ENCODE results near the gene GHR. TPM values are rescaled to one million over a fixed set of nuclear protein-coding genes. Genes with fewer than 3 reads are reported as not detected.

GHR gene
- total and polyA plus RNA-seq, 2 donors (not counting 3 experiments of a cell fraction or from before 2014, with no cell fraction given), result 0.27 to 0.28 TPM

GRCh38 chr5:42597318-42597937 lies 174.2 kb downstream of the GHR start:
- DNase-seq (ENCODE audit: low read depth, low spot score) (no peak), FAIRE-seq (no peak)
- no peak for TF ChIP-seq MYC (IDR thresholded peaks at IDR 0.05; ENCODE audit: low read depth, low read length)
- no peak for TF ChIP-seq GATA2 (IDR thresholded peaks at IDR 0.05; ENCODE audit: insufficient read depth, insufficient read length, low read depth, low read length)
- Histone ChIP-seq H4K20me1 (replicated peaks; ENCODE audit: control insufficient read depth, extremely low read depth, insufficient read depth, low read length) (no peaks in the 10 kb centered on the region), H3K36me3 (ENCODE audit: control insufficient read depth in 2 of 2, extremely low read depth in 1 of 2, insufficient read depth in 2 of 2, low read length in 2 of 2) (no peaks in the 10 kb centered on the region), H3K4me1 (ENCODE audit: control insufficient read depth, extremely low read depth, insufficient read depth, low read length) (no peaks in the 10 kb centered on the region), H3K9me3 (replicated peaks; ENCODE audit: control insufficient read depth, insufficient read depth, low read length) (no peaks in the 10 kb centered on the region), H3K27ac (ENCODE audit: insufficient read depth, low read depth, low read length) (no peak overlapping the region), H3K4me3 (replicated peaks in 1 of 3; ENCODE audit: insufficient read depth in 1 of 3, low read depth in 1 of 3, low read length in 3 of 3) (no peak overlapping the region), H3K9ac (replicated peaks; ENCODE audit: extremely low read depth, insufficient read depth, low read length) (no peak overlapping the region), H3K9me1 (replicated peaks; ENCODE audit: control insufficient read depth, extremely low read depth, insufficient read depth, low read length) (no peaks in the 10 kb centered on the region), H3K27me3 (ENCODE audit: control insufficient read depth in 2 of 2, insufficient read depth in 2 of 2, low read length in 2 of 2) (no peaks in the 10 kb centered on the region), H2AFZ (ENCODE audit: low read depth, low read length) (no peak overlapping the region), H3K4me2 (ENCODE audit: insufficient read depth, low read length) (no peak overlapping the region), H3K79me2 (ENCODE audit: control insufficient read depth, insufficient read depth, low read length) (no peaks in the 10 kb centered on the region)
- ChIA-PET CTCF (no interaction called here), POLR2A (no interaction called here)
- BruUV-seq (replicated peaks), result no TSS peak
- intact Hi-C loops (cut with micrococcal nuclease) (no loop called here), dilution Hi-C loops (cut with MboI; ENCODE audit: extremely low pct_ligation_motif_present, low sequenced_read_pairs) (no loop called here)

GRCh38 chr5:42598311-42598710 lies 175.1 kb downstream of the GHR start:
- dilution Hi-C loops (cut with MboI; ENCODE audit: extremely low pct_ligation_motif_present, low sequenced_read_pairs) (no loop called here), intact Hi-C loops (cut with micrococcal nuclease) (no loop called here)
- H3K36me3 ChIP-seq (ENCODE audit: control insufficient read depth in 2 of 2, extremely low read depth in 1 of 2, insufficient read depth in 2 of 2, low read length in 2 of 2), result no peaks in the 10 kb centered on the region
- POLR2A ChIA-PET, result no interaction called here
- no peaks in the 10 kb centered on the region for H3K9me3 ChIP-seq (replicated peaks; ENCODE audit: control insufficient read depth, insufficient read depth, low read length)
- no peak overlapping the region for H2AFZ ChIP-seq (ENCODE audit: low read depth, low read length)
- no peak overlapping the region for H3K4me2 ChIP-seq (ENCODE audit: insufficient read depth, low read length)
- H3K4me1 ChIP-seq (ENCODE audit: control insufficient read depth, extremely low read depth, insufficient read depth, low read length), result no peaks in the 10 kb centered on the region
- H3K9me1 ChIP-seq (replicated peaks; ENCODE audit: control insufficient read depth, extremely low read depth, insufficient read depth, low read length), result no peaks in the 10 kb centered on the region
- no peaks in the 10 kb centered on the region for H4K20me1 ChIP-seq (replicated peaks; ENCODE audit: control insufficient read depth, extremely low read depth, insufficient read depth, low read length)
- H3K79me2 ChIP-seq (ENCODE audit: control insufficient read depth, insufficient read depth, low read length), result no peaks in the 10 kb centered on the region
- DNase-seq (ENCODE audit: low read depth, low spot score) (no peak), FAIRE-seq (no peak)
- CTCF ChIA-PET, result interaction anchor here (2.6 kb wide), 1 partner anchor 15 kb away, joined by 16 read pairs; no protein-coding TSS in a partner anchor
- H3K27me3 ChIP-seq (ENCODE audit: control insufficient read depth in 2 of 2, insufficient read depth in 2 of 2, low read length in 2 of 2), result no peaks in the 10 kb centered on the region
- no peak overlapping the region for H3K27ac ChIP-seq (ENCODE audit: insufficient read depth, low read depth, low read length)
- no peak for TF ChIP-seq GATA2 (IDR thresholded peaks at IDR 0.05; ENCODE audit: insufficient read depth, insufficient read length, low read depth, low read length)
- TF ChIP-seq MAX (IDR thresholded peaks at IDR 0.05; ENCODE audit: insufficient read depth, insufficient read length), result no peak
- no peak for TF ChIP-seq JUN (IDR thresholded peaks at IDR 0.05; ENCODE audit: borderline replicate concordance, insufficient read depth, insufficient read length, low read depth)
- no peak for TF ChIP-seq FOS (IDR thresholded peaks at IDR 0.05; ENCODE audit: borderline replicate concordance, insufficient read depth, low read length)
- TF ChIP-seq POLR2A (IDR thresholded peaks at IDR 0.05; ENCODE audit: low read depth, low read length), result no peak
- TF ChIP-seq CTCF (IDR thresholded peaks at IDR 0.05; ENCODE audit: extremely low read depth in 1 of 2, insufficient read depth in 1 of 2, low read depth in 1 of 2, low read length in 2 of 2), result no peak
- TF ChIP-seq POLR2AphosphoS5 (IDR thresholded peaks at IDR 0.05; ENCODE audit: insufficient read depth, low read depth, low read length), result no peak
- TF ChIP-seq MYC (IDR thresholded peaks at IDR 0.05; ENCODE audit: low read depth, low read length), result no peak
- TF ChIP-seq EZH2 (IDR thresholded peaks at IDR 0.05; ENCODE audit: borderline replicate concordance, low read depth, low read length, severe bottlenecking), result no peak
- H3K4me3 ChIP-seq (replicated peaks in 1 of 3; ENCODE audit: insufficient read depth in 1 of 3, low read depth in 1 of 3, low read length in 3 of 3), result no peak overlapping the region
- H3K9ac ChIP-seq (replicated peaks; ENCODE audit: extremely low read depth, insufficient read depth, low read length), result no peak overlapping the region
- no TSS peak for BruUV-seq (replicated peaks)
